ENCODE measurements around the gene TAGLN.
"Not testable (repeated sequence)": the region's sequence is repeated elsewhere in the genome, so short reads cannot be mapped to it uniquely, and the experiment has no call there.

Gene TAGLN

DNA sequence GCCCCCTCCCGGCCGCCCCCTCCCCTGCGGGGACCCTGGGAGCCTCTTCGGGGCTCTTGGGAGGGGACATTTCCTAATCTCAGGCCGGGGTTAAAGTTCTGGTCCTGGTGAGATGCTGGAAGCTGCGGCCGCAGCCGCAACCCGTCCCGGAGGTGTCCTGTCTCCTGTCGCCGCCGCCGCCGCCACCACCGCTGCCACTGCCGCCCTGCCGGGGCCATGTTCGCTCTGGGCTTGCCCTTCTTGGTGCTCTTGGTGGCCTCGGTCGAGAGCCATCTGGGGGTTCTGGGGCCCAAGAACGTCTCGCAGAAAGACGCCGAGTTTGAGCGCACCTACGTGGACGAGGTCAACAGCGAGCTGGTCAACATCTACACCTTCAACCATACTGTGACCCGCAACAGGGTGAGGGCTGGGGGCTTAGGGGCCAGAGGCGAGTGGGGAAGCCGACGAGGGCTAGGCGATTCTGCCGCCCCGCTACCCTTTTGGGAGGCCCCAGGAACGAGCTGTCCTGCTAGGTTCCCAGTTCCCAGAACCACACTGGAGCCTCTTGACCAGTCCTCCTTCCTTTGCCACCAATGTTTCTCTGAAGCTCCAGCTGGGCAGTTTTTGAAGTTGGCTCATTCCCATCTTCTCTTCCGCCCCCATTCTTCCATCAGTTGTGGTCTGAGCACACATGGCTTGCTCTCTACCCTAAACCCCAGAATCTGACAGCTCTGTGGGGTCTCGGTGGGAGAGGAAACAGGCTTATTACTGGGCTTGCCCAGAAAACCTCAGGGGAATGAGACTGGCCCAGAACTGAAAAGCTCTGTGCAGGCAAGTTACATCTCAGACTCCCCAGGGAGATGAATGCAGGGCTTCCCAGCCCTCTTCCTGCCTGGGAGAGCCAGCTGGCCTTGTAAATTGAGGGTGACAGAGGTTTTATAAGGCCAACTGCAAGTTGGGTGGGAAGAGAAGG, 19.8 kb upstream of the TAGLN start:
- no peak for DNase-seq
- in situ Hi-C loops (cut with HindIII; ENCODE audit: low pct_ligation_motif_present, low pct_unique_long_range_greater_than_20kb, low sequenced_read_pairs): no loop called here

DNA sequence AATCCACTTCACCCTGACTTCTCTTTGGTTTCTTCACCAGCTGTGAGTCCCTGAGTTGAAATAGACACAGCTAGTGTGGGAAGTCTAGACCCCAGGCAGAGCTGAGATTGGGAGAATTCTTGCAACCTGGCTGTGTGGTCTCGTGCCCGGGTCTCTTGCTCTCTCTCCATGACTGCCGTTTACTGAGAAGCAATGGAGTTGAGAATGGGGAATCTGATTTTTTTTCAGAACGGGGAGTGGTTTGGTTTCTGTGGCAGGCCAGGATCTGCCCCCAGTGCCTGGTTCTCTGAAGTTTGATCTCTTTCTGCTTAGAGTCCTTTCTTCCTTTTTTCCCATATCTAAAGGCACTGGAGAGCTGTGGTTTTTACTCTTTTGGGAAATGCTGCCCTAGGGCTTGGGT, 19.1 kb upstream of the TAGLN start:
- in situ Hi-C loops (cut with HindIII; ENCODE audit: low pct_ligation_motif_present, low pct_unique_long_range_greater_than_20kb, low sequenced_read_pairs): no loop called here
- no peak for DNase-seq

DNA sequence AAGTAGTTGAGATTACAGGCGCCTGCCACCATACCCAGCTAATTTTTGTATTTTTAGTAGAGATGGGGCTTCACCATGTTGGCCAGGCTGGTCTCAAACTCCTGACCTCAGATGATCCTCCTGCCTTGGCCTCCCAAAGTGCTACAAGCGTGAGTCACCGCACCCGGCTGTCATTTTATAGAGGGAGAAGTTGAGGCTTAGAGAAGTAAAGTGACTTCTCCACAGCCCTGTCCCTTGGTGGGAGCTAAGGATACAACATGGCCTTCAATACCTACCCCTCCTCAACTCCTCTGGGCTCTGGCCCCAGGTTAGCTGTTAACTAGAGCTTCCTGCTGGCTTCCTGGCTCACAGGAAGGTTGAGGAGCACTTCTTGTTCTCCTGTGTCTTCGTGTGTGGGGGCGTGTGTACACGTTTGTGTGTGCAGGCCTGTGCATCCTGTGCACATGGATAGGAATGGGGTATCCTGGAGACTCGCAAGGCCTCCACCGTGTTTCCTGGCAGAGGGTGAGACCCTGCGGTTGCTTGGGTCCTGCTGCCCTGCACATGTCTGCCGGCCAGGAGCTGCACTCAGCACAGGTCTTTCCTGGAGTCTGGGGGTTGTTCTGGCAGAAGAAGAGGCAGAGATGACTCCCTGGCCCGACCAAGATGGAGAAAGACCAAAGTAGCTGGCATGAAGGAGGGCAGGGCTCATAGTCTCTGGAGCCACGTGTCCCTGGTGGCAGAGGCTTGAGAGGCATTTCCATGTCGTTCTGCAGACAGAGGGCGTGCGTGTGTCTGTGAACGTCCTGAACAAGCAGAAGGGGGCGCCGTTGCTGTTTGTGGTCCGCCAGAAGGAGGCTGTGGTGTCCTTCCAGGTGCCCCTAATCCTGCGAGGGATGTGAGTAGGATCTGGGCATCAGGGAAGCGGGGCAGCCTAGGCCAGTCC, 18.2 kb upstream of the TAGLN start:
- in situ Hi-C loops (cut with HindIII; ENCODE audit: low pct_ligation_motif_present, low pct_unique_long_range_greater_than_20kb, low sequenced_read_pairs): no loop called here
- DNase-seq: peak; percentile 77

DNA sequence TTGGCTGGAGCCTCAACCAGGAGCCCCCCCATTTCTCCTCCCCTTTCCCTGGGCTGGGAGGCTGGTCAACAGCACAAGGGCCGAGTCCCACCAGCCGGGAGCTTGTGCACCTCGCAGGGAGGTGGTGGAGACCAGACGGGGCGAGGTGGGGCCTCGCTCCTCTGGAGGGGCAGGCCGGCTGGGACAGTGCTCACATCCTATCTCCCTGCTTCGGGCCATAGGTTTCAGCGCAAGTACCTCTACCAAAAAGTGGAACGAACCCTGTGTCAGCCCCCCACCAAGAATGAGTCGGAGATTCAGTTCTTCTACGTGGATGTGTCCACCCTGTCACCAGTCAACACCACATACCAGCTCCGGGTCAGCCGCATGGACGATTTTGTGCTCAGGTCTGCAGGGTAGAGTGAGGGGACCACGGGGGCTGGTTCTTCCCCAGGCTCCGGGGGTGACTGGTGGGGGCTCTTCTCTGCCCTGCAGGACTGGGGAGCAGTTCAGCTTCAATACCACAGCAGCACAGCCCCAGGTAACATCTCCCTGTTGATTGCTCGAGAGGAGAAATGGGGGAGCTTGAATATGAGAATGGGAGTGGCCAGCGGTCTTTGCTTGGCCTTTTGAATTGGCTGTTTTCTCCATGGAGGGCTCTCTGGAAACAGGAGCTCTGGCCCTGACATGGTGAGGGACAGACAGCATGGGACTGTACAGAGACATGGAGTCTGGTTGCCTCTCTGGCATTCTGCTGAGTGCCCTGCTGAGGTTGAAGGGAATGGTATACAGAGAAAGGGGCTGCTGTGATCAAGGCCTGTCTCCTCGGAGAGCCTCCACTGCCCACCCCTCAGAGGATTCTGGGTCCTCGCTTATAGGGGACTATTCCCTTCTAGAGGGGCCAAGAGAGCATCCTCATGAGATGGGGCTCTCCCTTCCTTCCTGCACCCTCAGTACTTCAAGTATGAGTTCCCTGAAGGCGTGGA, 17.3 kb upstream of the TAGLN start:
- in situ Hi-C loops (cut with HindIII; ENCODE audit: low pct_ligation_motif_present, low pct_unique_long_range_greater_than_20kb, low sequenced_read_pairs): no loop called here
- DNase-seq: no peak

DNA sequence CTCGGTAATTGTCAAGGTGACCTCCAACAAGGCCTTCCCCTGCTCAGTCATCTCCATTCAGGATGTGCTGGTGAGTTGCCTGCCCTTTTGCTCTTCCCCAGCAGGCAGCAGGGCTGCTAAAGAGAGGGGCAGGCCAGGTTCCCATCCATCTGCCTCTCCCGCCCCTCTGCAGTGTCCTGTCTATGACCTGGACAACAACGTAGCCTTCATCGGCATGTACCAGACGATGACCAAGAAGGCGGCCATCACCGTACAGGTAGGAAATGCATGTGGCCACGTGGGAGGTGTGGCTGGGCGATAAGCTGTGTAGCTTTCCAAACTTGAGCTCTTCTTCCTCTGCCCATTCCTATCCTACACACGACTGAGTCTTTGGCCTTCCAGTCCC, 16.6 kb upstream of the TAGLN start:
- in situ Hi-C loops (cut with HindIII; ENCODE audit: low pct_ligation_motif_present, low pct_unique_long_range_greater_than_20kb, low sequenced_read_pairs): no loop called here

DNA sequence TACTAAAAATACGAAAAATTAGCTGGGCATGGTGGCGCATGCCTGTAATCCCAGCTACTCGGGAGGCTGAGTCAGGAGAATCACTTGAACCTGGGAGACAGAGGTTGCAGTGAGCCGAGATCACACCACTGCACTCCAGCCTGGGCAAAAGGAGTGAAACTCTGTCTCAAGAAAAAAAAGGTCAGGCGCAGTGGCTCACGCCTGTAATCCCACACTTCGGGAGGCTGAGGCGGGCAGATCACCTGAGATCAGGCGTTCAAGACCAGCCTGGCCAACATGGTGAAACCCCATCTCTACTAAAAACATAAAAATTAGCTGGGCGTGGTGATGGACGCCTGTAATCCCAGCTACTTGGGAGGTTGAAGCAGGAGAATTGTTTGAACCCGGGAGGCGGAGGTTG, 16.0 kb upstream of the TAGLN start:
- DNase-seq; in situ Hi-C loops (cut with HindIII; ENCODE audit: low pct_ligation_motif_present, low pct_unique_long_range_greater_than_20kb, low sequenced_read_pairs): not testable (repeated sequence)

More for the DNA sequence above, 16.6 kb upstream of the TAGLN start:
- DNase-seq: no peak

DNA sequence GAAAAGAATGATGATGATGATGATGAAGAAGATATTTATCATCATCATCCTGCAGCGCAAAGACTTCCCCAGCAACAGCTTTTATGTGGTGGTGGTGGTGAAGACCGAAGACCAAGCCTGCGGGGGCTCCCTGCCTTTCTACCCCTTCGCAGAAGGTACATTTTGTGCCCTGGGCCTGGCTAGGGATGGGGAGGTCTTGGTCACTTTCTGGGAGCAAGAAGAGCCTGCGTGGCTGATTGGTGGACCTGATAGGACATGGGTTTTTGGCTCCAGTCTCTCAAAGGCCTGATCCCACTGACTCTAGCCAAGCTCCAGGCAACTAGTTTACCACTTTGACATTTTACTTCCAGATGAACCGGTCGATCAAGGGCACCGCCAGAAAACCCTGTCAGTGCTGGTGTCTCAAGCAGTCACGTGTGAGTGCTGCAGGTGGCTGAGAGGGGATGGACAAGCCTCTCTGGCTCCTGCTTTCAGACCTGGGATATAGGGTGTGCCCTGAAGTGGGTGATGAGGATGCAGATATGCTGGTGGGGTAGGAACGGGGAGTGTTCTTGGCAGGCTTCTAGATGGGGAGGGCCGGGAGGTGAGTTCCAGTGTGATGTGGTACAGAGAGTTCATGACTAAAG, 15.3 kb upstream of the TAGLN start:
- DNase-seq: no peak
- in situ Hi-C loops (cut with HindIII; ENCODE audit: low pct_ligation_motif_present, low pct_unique_long_range_greater_than_20kb, low sequenced_read_pairs): no loop called here

DNA sequence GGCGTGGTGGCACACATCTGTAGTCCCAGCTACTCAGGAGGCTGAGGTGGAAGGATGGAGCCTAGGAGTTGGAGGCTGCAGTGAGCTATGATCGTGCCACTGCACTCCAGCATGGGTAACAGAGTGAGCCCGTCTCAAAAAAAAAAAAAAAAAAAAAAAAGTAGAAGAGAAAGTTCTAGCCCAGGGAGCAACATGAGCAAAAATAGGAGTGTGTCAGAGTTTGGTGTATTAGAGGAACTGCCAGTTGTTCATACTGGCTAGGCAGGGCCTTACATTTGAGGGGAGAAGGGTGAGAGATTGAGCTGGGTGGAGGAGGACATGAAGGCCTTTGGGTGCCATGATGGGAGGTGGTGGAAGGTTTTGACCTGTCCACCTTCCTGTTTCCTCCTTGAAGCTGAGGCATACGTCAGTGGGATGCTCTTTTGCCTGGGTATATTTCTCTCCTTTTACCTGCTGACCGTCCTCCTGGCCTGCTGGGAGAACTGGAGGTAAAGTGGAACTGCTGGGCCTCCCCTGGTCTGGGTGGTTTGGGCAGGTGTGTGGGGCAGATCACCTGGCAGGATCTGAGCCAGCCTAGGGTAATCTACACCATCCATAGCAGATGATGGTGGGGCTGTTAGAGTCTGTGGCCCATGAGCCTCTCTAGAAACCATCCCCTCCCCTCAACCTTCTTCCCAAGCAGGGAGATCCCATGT, 13.3 kb upstream of the TAGLN start:
- DNase-seq: no peak
- in situ Hi-C loops (cut with HindIII; ENCODE audit: low pct_ligation_motif_present, low pct_unique_long_range_greater_than_20kb, low sequenced_read_pairs): no loop called here

DNA sequence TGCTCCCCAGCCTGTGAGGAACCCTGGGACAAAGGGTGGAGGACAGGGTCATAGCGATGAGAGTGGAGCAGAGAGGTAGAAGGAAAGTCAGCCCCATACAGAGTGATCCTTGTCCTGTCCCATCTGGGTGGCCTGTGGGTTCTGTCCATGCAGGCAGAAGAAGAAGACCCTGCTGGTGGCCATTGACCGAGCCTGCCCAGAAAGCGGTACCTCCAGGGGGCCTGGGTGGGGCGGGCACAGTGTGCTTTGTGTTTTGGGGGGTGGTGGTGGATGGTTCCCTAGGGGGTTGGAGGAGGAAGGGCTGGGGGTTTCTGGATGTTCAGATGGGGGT, 12.8 kb upstream of the TAGLN start:
- in situ Hi-C loops (cut with HindIII; ENCODE audit: low pct_ligation_motif_present, low pct_unique_long_range_greater_than_20kb, low sequenced_read_pairs): no loop called here
- DNase-seq: no peak

DNA sequence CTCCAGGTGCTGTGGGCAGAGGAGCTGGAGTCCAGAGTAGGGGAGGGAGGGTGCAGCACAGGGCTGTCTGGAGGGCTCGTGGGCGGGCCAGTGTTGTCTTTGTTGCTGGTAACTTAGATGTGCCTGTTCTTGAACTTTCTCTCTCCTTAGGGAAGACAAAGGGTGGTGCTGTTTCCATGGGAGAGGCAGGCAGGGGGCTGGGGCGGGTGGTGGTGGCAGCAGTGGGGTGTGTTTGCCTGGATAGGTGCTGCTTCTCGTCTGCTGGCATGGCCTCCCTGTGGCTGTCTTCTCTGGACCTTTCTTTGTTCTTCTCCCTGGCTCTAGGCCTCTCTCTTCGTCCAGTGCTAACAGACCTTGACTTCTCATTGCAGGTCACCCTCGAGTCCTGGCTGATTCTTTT, 12.2 kb upstream of the TAGLN start:
- in situ Hi-C loops (cut with HindIII; ENCODE audit: low pct_ligation_motif_present, low pct_unique_long_range_greater_than_20kb, low sequenced_read_pairs): no loop called here

DNA sequence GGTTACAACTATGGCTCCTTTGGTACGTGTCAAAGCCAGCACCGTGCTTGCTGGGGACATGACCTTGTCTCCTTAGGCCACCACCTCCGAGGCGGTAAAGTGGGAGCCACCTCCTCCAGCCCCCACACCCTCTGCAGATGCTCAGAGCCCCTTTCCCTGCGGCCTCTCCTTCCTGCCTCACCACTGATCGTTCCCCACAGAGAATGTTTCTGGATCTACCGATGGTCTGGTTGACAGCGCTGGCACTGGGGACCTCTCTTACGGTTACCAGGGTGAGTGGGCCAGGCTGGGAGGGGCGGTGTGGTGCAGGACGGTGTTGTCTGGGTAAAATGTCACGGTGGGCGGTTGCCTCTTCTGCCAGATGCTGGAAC, 11.8 kb upstream of the TAGLN start:
- in situ Hi-C loops (cut with HindIII; ENCODE audit: low pct_ligation_motif_present, low pct_unique_long_range_greater_than_20kb, low sequenced_read_pairs): no loop called here
- DNase-seq: no peak

More for the DNA sequence above, 12.2 kb upstream of the TAGLN start:
- no peak for DNase-seq

DNA sequence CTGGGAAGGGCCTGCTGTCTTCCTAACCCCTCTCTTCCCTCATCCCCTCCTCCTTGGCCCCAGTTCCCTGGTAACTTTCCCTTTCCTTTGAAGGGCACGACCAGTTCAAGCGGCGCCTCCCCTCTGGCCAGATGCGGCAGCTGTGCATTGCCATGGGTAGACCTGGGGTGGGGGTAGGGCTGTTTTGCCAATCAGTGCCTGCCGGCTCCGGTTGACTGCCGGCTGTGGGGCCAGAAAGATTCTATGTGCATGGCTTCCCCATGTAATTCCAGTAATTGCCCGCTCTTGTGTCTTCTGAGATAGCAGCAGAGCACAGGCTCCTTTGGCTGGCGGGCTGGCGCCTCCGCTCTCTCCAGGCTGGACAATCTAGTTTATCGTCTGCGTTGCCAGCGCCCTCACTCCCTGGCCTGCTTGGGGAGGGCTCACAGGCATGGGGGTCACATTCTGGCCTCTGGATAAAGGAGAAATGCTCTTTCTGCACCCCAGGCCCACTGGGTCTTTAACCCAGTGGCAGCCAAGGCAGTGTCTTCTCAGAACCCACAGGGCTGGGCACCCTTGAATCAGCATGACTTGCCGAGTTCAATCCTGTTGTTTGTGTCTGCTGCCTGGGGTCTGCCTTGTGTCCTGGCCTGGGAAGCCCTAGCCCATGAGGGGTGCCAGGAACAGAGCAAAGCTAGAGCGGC, 11.2 kb upstream of the TAGLN start:
- in situ Hi-C loops (cut with HindIII; ENCODE audit: low pct_ligation_motif_present, low pct_unique_long_range_greater_than_20kb, low sequenced_read_pairs): no loop called here
- DNase-seq: no peak

DNA sequence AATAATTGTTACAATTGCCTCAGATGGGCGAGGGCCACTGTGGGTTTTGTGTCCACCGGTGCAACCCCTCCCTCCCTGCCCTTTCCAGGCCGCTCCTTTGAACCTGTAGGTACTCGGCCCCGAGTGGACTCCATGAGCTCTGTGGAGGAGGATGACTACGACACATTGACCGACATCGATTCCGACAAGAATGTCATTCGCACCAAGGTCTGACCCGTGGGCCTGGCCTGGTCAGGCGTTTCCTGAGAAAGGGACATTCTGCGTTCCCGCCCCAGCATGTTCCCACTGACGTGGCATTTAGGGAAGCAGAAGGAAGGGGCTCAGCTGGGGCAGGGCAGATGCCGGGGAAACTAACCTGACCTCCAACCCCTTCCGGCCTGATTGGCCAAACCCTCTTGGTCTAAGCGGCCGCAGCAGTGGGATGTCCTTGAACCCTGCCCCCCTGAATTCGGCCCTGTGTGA, 10.5 kb upstream of the TAGLN start:
- no peak for DNase-seq

DNA sequence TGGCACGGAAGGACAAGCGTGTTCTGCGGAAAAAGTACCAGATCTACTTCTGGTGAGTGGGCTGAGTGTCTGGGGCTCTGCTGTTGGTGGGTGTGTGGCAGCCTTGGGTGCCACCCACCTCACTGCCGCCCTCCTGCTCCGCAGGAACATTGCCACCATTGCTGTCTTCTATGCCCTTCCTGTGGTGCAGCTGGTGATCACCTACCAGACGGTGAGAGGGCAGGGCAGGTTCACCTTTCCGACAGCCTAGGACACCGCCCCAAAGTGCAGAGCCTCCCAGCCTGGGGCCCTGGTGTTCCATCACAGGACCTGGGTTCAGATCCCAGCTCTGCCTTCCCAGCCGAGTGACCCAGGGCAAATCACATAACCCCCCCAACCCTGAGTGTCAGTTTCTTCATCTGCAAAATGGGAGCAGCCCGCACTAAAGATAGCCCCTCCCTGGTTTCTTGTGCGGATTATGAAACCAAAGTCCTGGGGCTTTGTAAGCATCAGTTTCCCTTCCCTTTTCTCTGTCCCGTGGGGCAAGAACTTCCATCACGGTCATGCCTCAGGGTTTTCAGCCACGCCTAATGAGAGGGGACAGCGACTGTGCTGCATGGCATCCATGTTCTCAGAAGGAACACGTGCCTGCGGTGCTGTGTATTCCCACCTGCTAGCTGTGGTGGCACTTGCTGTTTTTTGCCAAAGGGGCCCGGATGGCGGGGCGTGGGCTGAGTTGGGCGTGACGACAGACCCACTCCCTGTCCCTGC, 9.8 kb upstream of the TAGLN start:
- in situ Hi-C loops (cut with HindIII; ENCODE audit: low pct_ligation_motif_present, low pct_unique_long_range_greater_than_20kb, low sequenced_read_pairs): no loop called here
- DNase-seq: no peak

More for the DNA sequence above, 10.5 kb upstream of the TAGLN start:
- in situ Hi-C loops (cut with HindIII; ENCODE audit: low pct_ligation_motif_present, low pct_unique_long_range_greater_than_20kb, low sequenced_read_pairs): no loop called here

DNA sequence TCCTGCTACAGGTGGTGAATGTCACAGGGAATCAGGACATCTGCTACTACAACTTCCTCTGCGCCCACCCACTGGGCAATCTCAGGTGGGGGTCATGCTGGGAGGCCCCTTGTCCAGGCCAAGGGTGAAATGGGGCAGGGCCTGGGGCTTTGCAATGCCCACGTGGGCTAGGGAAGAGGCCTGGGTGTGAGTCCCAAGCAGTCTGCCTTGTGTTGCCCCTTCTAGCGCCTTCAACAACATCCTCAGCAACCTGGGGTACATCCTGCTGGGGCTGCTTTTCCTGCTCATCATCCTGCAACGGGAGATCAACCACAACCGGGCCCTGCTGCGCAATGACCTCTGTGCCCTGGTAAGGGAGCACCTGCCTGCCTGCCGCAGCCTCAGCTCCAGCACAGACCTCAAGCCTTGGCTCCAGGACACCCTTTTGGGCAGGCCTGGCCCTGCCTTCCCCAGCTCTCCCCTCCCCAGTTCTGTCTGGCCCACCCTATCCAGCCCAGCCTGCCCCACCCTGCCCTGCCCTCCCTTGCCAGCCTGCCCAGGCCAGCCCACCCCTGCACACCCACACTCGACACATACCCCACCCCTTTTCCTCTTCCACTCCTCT, 9.1 kb upstream of the TAGLN start:
- no peak for DNase-seq

More for the DNA sequence above, 9.1 kb upstream of the TAGLN start:
- in situ Hi-C loops (cut with HindIII; ENCODE audit: low pct_ligation_motif_present, low pct_unique_long_range_greater_than_20kb, low sequenced_read_pairs): no loop called here
